HG02885 (cell line): ENCODE results near the gene COL8A2.

Source experiments
- ATAC-seq: cut with Tn5 transposase; IDR thresholded peaks from one replicate; pipeline ENCODE4 v1.9.1; 2021; ENCODE audit warnings: mild to moderate bottlenecking; ENCODE audit not compliant: unreplicated experiment, poor library complexity

The COL8A2 gene

GRCh38 chr1:36080236-36080635, 44.8 kb downstream of the COL8A2 start:
- ATAC-seq, result no peak

GRCh38 chr1:36076979-36077573, 47.9 kb downstream of the COL8A2 start:
- ATAC-seq, result no peak

- no peak for ATAC-seq
Measured at GRCh38 chr1:36070349-36070748, 54.7 kb downstream of the COL8A2 start.

GRCh38 chr1:36068866-36069265, 56.2 kb downstream of the COL8A2 start:
- ATAC-seq, result no peak

- no peak for ATAC-seq
Measured at GRCh38 chr1:36067871-36068270, 57.2 kb downstream of the COL8A2 start.

GRCh38 chr1:36062315-36062714, 62.7 kb downstream of the COL8A2 start:
- no peak for ATAC-seq

- ATAC-seq, result no peak
Measured at GRCh38 chr1:36055706-36056105, 69.3 kb downstream of the COL8A2 start.

GRCh38 chr1:36053978-36054377, 71.0 kb downstream of the COL8A2 start:
- no peak for ATAC-seq

- no peak for ATAC-seq
Measured at GRCh38 chr1:36051821-36052220, 73.2 kb downstream of the COL8A2 start.
